GM19468 (cell line): Measurements from ENCODE around the gene LRRTM3.

Experiments used
- ATAC-seq: cut with Tn5 transposase; IDR thresholded peaks from one replicate; pipeline ENCODE4 v1.9.1; 2021; ENCODE audit warnings: mild to moderate bottlenecking, moderate library complexity, moderate number of reproducible peaks; ENCODE audit not compliant: unreplicated experiment; ENCODE audit errors: extremely low read depth

Gene LRRTM3

DNA sequence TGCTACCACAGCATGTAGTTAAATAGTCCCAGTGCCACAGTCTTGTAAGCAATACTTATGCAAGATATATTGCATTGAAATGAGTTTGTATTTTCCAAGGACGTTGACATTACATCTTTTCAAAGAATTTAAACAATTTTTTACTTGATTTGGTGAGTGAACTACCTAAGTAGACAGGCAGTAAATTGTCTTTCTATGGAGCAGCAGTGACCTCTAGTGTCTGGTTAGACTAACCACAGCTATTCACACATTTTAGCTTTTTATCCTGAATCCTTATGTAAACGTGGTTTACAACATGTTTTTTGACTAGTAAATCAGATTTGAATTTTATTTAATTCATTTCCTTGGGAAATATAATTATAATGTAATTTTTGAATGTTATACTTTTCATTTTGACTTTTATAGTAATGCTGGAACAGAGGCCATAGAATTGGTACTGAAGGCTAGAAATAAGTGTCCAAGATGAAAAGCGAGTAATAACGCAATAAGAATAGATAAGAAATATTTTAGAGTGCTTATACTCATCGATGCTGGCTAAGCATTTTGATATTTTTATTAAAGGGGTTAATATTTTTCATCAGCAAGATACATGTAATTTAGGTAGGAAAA, 5.6 kb downstream of the LRRTM3 start:
- ATAC-seq: no peak

DNA sequence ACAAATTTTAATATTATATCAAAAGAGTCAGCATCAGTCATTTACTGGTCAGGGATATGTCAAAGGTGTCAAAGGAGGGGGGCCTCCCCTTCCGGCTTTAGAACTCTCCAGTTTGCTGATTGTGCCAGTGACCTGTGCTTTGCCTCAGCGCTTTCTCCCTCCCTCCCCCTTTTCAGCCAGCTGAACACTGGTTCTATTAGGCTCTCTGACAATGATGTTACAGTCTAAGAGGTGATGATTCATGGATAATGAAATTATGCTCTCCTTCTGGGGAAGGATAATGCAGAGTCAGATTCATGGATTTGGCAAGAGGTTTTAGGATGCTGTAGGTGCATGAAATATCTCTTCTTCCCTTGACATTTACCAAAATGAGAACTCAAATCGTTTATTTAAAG, 6.1 kb downstream of the LRRTM3 start:
- no peak for ATAC-seq

DNA sequence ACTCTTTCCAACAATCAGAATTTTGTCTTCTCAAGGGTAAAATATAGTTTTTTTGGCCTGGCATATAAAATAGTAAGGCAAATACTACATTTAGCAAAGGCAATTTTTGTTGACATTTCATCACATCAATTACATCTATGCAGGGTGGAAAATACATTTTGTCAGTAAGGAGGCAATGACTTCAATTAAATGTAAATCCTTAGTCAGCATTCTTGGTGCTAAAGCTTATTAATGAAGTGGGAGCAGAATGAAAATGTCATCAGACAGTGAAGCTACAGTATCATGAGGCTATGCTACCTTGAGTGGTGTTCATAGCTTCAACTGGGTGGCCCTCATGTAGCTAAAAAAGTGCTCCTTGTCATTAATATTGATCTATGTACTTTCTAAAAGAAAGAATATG, 8.9 kb downstream of the LRRTM3 start:
- no peak for ATAC-seq

DNA sequence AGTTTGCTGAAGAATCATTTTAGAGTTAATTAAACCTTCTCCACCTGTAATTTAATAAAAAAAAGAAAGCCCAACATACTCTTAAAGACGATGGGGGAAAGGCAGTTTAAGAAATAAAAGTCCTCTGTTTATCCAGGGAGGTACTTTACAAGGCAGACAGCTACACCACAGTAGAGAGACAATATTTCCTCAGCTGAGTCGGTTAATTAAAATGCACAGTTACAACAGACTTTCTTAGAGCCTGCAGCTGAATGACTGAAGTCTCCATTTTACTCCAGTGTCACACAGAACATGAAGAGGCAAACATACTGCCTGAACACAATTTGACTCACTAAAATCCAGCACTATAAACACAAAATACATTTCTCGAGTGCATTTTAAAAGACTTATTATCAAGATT, 15.1 kb downstream of the LRRTM3 start:
- ATAC-seq: no peak

DNA sequence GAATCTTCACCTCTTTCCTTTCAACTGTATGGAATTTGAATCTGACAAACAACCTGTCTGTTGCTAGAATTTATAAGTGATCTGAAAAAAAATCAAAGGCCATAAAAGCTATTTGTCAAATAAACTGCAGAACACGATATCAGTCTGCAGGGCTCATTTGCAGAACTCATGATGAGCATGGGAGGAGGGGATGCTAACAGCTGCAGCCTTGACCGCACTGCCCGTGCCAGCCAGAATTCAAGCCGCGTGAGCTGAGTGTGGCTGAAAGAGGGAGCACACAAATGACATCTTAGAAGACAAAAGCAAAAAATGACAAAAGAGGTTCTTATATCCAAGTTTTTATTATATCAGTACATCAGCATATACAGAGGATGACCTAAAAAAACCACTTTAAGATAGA, 15.7 kb downstream of the LRRTM3 start:
- ATAC-seq: no peak

DNA sequence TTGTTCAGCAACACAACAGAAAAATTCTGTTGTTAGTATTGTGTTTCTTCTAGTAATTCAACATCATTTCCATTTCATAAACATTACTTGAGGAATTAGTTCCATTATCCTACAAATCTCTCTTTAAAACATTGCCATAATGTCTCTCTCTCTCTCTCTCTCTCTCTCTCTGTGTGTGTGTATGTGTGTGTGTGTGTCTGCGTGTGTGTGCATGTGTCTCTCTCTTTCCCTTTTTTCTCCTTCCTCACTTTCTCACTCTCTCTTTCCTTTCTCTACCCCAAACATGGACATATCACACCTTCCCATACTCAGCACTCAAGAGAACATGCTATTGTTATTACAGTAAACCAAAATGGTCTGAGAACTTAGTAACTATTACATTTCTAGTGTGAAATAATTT, 16.6 kb downstream of the LRRTM3 start:
- ATAC-seq: no peak

DNA sequence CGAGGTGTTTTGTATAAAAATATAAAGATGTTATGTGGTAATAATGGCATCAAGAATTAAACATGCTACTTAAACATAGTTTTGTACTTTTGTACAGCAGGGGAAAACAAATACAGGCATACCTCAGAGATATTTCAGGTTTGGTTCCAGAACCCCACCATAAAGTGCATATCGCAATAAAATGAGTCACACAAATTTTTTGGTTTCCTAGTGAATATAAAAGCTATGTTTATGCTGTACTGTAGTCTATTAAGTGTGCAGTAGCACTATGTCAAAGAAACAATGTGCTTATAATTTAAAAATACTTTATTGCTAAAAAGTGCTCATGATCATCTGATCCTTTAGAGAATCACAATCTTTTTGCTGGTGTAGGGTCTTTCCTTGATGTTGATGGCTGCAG, 17.8 kb downstream of the LRRTM3 start:
- ATAC-seq: no peak

DNA sequence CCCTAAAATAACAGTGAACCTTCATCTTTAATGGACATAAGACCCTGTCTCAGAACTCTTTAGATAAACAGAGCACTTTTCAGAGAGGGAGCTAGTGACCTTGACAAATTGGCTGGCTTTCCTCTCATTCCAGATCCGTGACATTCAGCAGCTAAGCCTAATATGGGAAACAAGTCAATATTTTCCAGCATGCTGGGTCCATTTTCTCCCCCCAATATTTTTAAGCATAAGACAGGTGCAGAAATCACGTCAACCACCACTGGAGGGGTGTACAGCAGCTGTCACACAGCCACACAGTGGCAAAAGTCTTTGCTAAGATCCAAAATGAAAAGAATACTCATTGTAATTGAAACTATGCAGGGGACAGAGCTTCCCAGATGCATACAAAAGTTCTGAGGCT, 26.1 kb downstream of the LRRTM3 start:
- no peak for ATAC-seq

DNA sequence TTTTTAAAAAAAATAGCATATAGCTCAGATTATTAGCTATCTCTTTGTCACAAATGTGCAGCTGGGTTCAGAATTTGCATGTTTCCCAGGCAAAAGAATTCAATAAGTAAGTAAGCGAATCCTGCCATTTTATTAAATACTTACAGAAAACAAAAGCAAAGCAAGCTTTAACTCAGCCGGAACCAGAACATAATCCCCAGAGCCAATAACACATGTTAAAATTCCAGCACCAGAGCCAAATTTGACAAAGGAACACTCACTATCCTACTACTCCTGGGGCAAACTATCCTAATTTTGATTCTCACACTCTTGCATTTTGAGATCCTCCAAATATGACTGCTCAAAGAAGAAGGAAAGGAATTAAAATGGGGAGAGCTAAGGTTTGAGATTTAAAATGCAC, 32.6 kb downstream of the LRRTM3 start:
- no peak for ATAC-seq

DNA sequence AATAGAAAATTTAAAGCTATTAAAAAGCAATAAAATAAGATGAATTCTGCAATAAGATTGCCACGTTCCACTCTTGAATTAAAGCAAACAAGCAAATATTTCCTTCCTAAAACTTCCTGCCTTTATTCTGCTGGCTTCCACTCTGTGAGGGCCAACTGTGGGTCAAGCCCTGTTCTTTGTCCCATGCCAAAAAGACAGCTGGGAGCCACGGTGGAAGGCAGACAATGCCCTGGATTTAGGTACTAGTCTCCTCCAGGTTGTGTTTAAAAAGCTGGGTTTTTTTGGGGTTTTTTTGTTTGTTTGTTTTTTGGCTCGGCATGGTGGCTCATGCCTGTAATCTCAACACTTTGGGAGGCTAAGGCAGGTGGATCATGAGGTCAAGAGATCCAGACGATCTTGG, 39.1 kb downstream of the LRRTM3 start:
- no peak for ATAC-seq

DNA sequence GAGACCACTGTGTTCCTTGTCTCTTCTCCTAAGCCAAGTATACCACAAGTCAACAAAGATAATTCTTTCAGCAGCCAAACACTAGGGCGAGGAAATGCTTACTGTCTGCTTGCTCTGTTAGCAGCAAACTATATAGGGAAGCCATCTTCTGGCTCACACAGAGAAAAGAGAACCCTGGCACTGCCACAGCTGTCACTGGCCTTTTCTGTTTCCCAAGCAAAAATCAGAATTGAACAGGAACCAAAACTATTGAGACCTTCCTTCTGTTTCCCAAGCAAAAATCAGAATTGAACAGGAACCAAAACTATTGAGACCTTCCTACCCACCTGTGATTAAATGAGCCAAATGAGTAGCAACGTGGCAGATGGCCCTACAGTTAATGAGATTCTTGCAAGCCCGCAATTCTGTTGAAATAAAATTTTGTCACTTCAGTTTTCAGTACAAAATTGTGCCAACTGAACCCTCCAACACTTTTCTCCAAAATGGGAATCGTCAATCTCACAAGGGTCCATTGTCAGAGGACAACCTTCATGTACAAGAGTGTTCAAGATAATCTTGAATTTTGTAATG, 54.5 kb downstream of the LRRTM3 start:
- ATAC-seq: no peak

DNA sequence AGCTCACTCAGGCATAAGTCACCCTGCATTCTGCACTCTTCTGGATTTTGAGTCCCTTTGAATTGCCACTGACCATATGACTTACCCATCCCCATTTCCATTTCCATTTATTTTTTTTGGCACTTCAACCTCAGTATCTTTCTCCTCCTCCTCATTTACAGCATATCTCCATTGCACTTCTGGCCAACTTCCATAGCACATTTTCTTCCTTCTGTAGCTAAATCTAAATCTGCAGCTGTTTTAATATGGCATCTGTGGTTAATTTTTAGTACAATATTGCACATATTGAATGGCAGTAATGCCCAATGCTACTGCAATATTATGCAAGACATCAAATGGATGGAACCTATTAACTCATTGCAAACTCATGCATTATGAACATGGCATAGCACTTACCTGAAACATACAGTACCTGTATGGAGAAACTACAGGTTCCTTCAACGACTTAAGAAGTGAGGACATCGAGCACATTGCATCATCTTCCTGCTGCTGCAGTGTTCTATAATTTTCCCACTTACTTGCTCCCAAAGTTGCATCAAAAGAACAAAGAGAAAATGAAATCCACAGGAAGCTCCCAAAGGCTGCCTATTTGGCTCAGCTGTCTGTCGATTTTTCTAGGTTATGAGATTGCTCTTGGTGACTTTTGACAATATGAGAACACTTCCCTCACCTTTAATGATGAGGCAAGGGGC, 55.7 kb downstream of the LRRTM3 start:
- no peak for ATAC-seq

DNA sequence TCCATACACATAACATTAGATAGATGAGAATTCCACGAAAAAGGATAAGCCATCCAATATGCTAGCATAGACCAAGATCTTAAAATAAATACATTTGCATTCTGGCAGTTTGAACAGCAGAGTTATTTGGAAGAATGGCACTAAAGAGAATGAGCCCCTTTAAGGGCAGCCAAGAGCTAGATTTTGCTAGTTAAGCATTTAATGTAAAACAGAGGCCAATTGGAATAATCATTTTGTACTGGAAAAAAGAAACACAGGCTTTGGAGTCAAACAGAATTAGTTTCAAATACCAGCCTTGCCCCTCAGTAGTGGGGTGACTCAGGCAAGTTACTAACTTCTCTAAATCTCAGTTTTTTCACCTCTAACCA, 56.2 kb downstream of the LRRTM3 start:
- ATAC-seq: no peak

DNA sequence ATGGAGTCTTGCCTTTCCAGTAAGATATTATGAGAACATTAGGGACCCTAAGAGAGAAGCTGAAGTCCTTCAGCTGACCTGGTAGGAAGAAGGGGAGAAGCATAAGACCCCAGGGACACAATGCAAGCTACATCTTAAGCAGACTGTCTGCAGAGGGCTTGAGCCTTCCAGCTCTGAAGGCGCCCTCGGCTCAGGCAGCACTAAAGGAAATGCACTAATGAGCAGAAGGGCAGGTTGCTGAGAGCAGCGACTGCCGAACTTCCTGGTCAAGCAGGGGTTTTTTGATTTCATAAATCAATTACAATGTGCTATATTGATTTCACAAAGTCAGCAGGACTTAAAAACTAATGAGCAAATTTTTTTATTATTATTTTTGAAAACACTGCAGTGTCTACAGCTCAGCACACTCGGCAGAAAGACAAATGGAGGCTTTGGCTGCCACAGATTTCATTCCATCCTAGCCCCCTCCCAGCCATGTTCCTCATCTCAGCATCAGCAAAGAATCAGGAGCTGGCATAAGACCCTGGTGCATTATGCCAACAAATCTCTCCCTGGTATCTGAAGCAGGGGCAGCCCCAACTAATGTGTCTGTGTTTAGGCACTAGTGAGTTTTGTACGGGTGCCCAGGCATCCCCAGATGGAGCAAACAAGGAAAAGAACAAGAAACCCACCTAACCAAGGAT, 57.1 kb downstream of the LRRTM3 start:
- ATAC-seq: no peak

DNA sequence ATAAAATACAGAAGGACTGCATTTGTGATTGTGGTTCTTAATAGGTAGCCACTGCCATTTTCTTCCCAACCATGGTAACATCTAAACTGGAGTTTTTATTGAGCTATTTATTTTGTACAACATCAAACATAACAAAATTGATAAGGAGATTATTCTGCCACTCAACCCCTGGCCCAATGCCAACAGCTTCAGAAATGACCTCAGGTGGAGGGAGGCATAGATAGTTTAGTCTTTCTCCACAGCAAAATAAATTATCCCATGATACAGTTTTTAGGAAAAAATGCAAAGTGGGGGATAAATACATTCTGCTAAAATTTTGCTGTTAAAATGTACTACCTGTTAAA, 57.6 kb downstream of the LRRTM3 start:
- no peak for ATAC-seq

DNA sequence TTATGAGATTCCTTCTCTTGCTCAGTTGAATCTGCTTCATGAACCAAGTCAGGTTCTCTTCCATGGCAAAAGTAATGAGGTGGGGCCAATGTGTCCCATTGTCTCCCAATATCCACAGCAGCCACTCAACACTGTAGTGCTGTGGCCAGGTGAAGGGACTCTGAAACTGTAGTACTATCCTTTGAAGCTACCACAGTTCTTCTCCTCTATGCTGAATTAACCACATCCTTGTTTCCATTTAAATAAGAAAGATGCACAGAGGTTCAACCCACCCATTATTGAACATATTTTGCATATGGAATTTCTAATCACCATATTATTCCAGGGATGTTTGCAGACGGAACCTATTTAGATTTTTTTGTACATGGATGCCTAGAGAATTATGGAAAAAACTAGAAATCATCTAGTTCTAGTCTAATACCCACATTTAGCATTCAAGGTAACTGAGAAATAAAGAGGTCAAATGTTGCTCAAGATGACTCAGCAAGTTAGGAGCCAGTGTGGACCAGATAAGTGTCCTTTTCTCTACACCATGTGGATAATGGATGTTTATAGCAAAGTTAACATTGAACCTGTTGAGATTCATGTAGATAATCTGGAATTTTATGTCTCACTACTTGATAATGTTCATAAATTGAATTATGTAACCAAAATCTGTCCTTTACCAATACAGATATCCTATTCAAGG, 64.5 kb downstream of the LRRTM3 start:
- ATAC-seq: no peak

DNA sequence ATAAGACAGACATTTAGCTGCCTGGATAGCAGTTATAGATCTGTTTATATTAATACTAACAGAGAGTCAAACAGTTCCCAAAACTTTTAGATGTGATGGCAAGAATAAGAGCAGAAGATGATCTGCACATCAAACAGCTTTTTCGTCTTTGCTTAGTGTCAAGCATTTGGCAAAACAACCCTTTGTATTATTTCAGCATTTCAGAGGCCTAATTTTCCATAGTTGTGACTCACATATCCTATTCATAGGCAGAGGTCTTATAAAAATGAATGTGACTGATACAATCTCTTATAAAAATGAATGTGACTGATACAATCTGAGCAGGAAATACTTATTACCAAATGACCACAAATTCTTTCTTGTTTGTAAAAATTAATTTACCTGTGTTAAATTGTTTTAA, 71.2 kb downstream of the LRRTM3 start:
- ATAC-seq: no peak

DNA sequence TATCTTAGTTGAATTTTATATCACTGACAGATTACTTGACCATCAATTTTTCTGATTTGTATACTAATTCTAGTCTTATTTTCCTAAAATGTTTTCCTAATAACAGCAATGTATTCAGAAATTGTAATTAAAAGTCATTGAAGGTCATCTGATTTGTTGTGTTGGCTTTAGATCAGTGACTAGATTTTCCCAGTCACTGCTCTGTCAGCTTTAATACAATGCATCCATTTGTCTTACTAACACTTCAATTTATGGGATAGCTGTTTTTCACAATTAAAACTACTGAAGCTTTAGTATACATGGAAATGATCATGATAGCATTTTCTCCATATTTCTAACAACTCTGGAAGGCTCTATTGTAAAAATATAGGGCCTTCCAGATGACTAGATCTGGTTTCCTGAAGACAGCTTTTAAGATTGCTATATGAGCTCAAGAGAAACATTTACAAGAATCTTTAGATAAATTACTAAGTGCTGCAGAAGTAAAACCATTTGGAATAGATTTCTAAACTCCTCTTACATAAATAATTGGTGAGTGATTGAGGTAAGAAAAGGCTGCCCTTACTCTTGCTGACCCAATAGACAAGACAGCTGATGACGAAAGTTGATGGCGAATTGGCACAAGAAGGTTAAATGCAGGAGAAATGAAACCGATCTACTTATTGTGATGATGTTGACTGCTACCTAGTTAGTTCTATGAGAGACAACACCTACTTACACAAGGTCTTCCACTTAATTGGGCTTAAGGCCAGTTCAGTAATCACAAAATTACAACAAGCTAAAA, 74.1 kb downstream of the LRRTM3 start:
- no peak for ATAC-seq

DNA sequence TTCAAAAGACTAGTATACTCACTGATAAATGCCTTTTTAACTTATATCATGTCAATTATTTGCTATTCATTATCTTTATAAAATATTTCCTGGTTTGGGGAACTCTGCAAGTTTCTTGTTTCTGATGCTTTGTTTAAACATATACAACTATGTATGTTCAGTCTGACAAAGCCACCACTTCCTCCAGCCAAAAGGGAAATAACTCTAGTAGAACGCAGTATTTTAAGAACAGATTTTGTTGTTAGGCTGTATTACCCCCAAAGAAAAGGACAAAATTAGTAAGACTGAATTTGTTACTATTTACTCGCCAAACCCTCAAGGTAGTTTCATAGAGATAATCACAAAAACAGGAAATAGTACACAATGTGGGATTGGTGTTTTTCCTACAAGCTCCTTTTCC, 78.9 kb downstream of the LRRTM3 start:
- no peak for ATAC-seq

DNA sequence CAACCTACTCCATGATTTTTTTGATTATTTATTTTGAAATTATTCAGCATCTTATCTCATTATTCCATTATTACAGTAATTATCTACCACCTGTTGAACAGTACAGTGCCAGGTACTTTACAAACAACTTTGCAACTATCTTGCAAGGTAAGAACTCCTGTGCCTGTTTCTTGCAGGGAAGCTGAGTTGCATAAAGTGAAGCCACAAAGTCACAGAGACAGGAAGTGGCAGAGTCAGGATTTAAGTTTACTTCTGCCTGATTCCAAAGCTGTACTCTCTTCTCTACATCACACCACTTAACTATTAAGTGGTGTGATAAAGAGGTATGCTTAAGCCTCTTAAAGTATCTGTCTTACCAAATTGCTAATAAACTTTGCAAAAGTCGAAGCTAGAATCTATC, 80.1 kb downstream of the LRRTM3 start:
- ATAC-seq: no peak
